Right ventricle myocardium superior (tissue), 1 donor: ENCODE results near the gene PBX3. TPM values are rescaled to one million over a fixed set of nuclear protein-coding genes. Genes with fewer than 3 reads are reported as not detected.

Experiments
- ATAC-seq: fragments of 200-7000 bp; cut with Tn5 transposase; one replicate; pipeline ENCODE4 v1.9.1; 2020; ENCODE audit warnings: mild to moderate bottlenecking; ENCODE audit not compliant: poor library complexity
- DNase-seq: peaks from one replicate; pipeline ENCODE4 v3.0.0-alpha.2; 2020
- intact Hi-C: fragments of 100-400 bp; cut with DNase I; formaldehyde crosslinking; loops from one replicate; pipeline ENCODE4 v1.11.2; 2022
- total RNA-seq: library from RNA; stranded (reverse); fragmentation: NEBNext Ultra II Directional; extraction: Animal tissue kit (Norgen Biotek cat#: 25700); gene quantifications from one replicate; pipeline ENCODE4 v1.2.1, GENCODE V29; 2021
- donor health status: DM: no; HTN: yes; CAD: no; lungs with severe emphysema.

The PBX3 gene
- total RNA-seq, 1 donor from 2014 or later = 54.1 TPM

DNA sequence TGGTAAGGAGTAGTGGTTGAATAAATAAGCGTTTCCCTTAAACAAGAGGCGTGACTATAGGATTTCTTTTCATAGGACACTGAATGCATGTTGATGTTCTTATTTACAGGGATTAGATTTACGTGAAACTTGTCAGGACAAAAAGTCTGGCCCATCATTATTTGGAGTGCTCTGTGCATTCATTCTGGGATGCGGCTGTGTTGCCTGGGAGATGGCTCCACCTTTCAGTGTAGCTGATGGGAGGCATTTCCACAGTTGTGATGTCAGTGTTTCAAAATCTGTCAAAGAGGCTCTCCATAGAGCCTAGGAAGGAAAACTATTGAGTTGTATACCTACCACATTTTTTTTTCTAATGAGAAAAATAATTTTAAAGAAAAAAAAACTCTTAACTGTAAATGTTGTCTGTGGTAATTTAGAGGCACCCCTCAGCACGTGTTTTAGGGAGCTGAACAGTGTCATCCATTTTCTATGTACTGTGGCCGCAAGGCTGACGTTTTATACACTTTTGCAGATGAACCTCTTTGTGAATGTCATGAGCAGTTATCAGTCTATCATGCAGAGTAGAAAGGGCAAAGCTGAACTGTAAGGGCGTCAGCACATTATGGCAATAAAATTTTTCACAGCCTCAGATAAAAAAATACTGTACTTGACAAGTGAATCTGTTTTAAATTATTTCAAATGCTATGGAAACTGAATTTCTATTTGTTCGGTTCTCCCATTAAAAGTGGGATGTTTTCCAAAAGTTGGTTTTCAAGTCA lies 202.7 kb downstream of the PBX3 start:
- DNase-seq = no peak
- ATAC-seq = no peak
- intact Hi-C loops = no loop called here

DNA sequence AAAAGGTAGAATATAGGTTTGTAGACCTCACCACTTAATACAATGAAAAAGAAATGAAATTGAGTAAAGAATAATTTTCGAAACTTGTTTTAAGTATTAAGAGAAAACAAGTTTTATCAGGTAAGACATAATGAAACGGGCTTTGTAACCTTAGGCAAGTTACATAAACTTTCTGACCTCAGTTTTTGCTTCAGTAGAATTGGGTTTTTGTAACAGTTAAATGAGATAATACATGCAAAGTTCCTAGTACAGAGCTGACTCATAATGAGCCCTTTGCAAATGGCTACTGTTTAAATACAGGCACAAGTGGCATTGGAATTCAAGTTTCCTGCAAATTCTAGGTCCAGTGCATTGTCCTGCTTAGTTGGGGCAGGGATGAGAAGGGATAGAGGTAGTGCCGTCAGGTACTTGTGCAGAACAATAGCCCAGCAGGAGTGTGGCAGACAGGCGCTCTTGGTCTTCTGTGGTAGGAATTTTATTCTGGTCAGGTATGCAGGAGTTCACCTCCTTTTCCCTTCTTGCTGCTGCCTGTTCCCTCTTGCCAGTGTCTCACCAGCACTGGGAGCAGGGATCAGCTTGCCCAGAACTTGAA lies 203.8 kb downstream of the PBX3 start:
- intact Hi-C loops = no loop called here
- DNase-seq = no peak
- ATAC-seq = no peak

DNA sequence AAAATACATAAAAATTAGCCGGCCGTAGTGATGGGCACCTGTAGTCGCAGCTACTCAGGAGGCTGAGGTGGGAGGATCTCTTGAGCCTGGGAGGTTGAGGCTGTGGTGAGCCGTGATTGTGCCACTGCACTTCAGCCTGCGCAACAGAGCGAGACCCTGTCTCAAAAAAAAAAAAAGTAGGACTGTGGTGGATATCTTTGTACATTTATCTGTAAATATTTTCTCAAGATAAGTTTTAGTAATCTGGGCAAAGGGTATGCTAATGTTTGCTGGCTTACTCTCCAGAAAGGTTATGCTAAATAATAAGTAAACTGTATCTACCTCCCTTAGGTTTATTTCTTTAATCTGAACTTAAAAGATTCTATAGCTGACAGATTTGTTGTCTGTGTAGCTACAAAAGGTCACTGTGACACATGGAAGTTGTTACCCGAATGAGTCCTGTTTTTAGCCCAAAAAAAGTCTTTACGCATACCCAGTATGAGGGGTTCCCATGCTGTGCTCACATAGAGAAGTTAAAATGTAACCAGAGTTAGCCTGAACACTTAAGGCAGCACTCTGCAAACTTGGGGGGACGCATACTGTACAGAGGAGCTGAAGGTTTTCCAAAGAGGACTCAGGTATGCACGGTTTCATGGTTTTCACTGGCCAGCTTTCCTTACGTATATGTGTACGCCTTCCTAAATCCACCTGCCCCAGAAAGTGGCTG lies 206.3 kb downstream of the PBX3 start:
- ATAC-seq (no peak), DNase-seq (no peak)
- intact Hi-C loops = no loop called here

DNA sequence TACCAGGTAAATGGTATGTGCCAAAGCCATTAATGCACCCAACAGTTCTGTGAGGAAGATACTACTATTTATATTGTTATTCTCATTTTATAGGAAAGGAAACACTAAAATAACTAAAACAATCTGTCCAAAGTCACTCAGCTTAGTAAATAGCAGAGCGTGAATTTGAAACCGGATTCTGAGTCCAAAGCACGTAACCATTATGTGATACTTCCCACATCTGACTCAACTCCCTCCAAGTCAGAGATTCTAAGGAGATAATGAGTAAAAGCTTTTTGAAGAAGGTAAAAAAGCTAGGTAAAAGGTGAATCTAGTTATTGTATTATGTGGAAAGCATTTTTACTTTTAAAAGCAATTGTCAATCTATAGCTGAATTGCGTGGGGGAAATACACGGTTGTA lies 208.9 kb downstream of the PBX3 start:
- intact Hi-C loops = no loop called here
- ATAC-seq = no peak
- DNase-seq = no peak

DNA sequence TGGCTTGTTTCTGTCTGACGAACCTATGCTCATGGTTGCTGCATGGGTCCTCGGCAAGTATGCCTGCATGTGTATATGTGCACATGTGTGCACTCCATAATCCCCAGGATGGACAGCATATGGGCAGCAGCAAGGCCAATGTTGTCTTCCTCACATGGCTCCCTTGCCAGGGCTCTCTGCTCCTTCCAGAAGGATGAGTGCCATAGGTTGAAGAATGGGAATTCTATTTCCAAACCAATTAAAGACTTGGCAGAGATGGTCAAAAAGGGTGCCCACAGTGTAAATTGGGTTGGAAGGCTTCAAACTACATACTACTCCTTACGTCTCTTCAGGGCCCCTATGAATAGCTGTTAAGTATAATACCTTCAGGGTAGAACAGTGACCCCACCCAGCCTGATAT lies 212.1 kb downstream of the PBX3 start:
- intact Hi-C loops = no loop called here
- no peak for DNase-seq
- ATAC-seq = no peak

DNA sequence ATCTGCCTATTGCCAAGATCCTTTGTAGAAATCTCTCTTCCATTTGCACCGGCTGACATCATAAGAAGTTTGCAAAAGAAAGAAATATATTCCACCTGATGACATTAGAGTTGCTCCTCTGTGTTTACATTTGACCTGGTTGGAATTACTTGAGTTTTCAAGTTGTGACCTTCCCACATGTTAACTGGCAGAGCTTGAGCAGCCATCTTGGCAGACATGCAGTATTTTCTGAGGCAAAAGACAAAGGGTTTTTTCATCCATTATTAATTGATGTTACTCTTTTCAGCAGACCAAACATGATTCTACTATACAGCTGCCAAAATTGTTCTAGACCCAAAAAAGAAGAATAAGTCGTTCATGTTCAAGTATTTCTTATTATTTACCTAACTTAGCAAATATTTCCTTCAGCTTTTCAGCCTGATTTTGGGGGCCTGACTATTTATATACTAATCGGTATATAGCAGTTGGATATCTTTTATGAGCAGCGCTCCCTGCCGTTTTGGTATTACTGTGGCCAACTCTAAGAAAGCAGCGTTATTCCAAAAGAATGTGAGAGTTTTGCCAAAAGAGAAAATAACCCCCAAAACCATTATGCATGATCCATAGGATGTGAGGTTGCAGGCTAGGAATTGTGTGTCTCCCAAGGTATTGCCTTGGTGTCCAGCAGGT lies 212.9 kb downstream of the PBX3 start:
- intact Hi-C loops = no loop called here
- DNase-seq (no peak), ATAC-seq (no peak)

DNA sequence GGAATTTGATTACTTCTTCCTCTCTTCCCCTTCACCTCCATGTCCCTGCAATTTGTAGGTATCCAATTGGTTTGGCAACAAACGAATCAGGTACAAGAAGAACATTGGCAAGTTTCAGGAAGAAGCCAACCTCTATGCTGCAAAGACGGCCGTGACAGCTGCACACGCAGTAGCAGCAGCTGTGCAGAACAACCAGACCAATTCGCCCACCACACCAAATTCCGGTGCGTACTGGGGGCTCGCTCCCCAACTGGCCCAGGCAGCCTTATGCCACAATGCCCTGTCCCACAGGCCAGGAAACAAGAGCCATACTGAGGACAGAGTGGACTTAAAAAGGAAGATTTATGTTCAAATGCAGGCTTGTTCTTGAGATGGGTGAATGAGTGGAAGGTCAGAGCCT lies 213.5 kb downstream of the PBX3 start:
- intact Hi-C loops = no loop called here
- no peak for DNase-seq
- no peak for ATAC-seq

DNA sequence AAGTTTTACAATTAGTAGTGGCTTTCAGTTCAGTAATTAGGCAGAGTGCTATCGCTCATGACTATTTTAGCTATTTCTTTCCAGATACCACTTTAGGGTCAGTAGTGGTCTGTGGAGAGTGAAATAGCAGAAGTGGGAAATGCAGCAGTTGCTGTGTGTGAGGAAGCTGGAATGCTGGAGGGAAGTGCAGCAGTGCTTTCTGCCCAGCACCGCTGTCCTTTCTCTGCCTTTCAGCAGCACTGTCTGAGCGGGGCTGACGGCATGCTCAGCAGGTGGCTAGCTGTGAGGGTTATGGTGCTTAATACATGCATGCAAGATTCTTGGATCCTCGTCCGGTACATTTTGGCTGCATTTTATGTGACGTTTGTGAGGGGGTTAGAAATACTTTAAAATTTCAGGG lies 213.9 kb downstream of the PBX3 start:
- no peak for ATAC-seq

DNA sequence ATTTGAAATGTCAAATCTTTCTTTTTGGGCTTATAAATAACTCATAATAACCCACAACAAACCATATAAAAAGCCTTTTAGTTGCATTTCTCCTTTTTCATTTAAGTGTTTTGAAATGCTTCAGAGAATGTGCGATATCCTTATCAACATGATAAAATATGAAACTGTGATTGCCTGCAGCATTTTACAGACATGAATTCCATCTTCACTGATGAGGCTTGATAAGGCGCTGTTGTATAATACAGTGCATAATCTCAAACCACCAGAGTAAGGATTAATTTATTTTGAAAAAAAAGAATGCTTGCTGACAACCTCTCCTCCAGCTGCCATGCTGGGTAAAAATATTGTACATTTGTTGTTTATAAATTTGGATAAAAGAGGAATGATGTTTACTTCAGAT lies 216.8 kb downstream of the PBX3 start:
- intact Hi-C loops = no loop called here
- ATAC-seq = no peak
- no peak for DNase-seq

More for the DNA sequence above, 213.9 kb downstream of the PBX3 start:
- DNase-seq = no peak
- intact Hi-C loops = no loop called here

DNA sequence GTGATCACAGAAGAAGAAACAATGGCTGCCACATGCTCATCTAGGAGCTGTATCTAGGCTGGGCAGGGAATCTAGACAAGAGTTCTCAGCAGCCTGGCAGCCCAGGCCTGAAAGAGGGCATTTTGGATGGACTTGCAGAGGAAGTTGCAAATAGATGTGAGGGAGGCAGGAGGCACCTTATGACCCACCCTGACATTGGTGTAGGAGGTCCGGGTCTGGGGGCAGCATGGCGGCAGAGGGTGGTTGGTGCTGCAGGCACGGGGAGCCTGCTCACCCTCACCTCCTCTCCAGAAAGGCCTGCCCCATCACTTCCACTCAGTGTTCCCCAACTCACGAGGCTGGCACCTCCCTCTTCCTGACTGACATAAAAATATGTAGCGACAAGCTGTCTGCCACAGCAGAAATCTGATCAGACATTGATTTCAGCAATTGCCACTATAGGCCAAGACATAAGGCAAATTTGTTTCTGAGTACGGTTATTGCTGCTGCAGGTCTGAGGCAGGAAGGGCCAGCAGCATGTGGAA lies 217.6 kb downstream of the PBX3 start:
- DNase-seq = no peak
- intact Hi-C loops = no loop called here
- no peak for ATAC-seq

DNA sequence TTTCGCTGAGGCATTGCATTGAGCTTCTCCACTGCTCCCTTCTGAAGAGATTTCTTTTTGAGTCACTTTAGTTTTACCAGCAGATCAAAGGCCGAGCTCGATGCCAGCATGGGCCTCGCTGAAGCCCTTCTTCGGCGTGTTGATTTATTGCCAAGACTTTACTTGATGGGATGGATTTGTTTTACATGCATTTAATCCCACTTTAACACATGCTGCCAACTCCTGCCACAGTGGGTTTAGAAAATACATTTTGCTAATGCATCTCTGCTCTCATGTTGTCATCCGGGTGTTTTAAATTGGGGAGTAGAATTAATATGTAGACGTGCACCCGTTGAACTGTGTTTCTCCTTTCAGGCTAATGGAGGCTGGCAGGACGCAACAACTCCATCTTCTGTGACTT lies 218.3 kb downstream of the PBX3 start:
- ATAC-seq = no peak
- intact Hi-C loops = no loop called here

DNA sequence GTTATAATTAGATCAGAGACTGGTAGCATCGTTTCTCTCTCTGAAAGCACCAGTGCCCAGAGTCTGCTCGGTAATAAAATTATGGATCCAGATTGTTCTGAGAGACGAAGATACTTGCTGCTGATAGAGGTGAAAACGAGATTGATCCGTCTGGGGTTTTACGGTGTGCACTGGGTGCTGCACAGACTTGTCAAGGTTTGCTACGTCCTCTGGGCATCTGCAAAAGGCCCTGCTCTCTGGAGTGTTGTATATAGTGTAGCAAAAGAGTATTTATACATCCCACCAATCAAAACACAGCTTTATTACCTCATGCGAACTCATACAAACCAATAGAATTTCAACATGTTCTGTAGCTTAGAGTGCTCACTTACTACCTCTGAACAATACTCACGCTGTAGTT lies 219.3 kb downstream of the PBX3 start:
- DNase-seq = no peak
- ATAC-seq = no peak
- intact Hi-C loops = no loop called here

More for the DNA sequence above, 218.3 kb downstream of the PBX3 start:
- no peak for DNase-seq

DNA sequence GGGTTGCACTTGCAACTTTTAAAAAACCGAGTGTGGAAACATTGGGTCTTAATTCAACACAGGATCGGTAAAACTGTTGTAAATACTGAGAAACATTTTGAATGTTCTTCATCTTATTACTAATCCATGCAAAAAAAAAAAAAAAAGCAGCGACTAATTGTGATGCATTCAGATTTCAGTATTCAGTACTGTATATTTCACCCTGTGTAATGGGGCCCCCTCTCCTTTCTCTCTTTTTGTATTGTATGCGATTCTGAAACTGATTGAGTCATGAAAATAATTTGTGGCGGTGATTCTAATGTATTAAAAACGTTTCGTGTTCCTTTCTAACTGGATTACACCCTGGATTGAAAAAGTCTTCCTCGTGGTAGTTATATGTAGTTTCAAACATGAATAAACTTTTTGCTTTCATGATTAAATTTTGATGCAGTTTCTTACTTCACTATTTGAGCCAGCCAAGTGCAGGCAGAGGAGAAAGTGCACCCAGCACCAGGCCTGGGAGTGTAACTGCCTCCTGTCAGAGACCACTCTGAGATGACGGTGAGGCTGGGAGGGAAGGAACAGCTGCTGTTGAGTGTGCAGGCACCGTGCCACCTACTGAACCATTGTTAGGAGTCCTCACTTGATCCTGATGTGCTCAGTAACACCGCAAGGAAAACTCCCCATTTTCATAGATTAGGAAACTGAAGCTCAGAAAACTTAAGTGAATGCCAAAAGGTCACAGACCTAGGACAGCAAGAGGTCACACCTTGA lies 220.0 kb downstream of the PBX3 start:
- no peak for ATAC-seq
- intact Hi-C loops = no loop called here
- DNase-seq = no peak

DNA sequence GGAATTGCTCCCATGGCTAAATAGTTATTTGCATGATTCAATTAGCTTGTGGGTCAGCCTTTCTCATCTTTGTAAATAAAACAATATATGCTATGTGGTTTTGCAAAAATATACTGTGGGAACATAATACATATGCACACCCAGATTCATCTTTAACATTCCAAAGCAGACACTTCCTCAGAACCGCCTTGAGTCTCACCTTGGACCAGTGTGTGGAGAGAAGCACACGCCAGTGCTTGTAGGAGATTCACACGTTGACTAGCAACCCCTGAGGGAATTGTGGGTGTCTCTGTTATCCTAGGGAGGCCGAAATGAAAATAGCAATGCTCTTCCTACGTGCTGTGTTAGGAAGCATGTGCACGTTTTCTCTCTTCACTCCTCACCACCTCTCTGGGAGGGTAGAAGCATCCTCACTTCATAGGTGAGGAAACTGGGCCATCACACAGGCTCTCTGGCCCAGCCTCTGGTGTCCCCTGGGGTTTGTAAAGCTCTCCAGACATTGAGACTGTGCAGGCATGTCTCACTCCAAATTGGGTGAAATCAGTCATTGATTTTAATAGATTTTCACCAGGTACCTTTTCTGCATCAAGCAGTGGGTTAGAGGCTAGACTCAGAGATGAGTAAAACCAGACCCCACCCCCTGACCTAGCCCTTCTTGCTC lies 221.7 kb downstream of the PBX3 start:
- intact Hi-C loops = no loop called here
- ATAC-seq (no peak), DNase-seq (no peak)

DNA sequence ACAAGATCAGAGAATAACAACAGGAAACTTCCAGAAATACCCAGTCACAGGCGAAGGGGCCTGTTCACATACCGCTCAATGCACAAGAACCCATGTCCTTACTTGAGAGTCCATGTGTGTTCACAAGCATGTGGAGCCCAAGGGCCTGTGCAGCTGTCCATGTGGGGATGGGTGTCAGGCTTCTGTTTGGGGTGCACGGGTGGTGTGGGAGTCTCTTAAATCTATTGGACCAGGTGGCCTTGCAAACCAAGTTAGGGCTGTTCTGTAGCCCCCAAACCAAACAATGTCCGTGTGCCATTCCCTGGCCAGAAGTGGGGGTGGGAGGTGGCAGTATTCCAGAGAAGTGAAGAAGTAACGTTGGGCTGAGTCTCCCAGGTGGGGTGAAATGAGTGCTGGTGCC lies 222.3 kb downstream of the PBX3 start:
- ATAC-seq = no peak
- no peak for DNase-seq
- intact Hi-C loops = no loop called here

DNA sequence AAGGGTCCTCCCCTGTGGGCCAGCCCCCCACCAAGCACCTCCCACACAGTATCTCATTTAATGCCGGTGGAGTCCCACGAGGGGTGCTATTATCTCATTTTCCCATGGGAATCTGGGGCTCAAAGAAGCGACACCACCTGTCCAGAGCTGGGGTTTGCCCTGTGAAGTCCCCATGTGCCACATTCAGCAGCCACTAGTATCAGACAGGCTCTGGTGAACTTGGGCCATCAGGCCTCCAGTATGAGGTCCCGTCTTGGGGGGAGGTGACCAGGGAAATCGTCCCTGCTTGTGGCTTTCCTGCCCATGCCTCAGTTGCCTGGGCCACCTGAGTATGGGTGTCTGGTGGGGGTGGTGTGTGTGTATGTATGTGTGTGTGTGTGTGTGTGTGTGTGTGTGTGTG lies 222.7 kb downstream of the PBX3 start:
- ATAC-seq (no peak), DNase-seq (no peak)
- intact Hi-C loops = no loop called here

DNA sequence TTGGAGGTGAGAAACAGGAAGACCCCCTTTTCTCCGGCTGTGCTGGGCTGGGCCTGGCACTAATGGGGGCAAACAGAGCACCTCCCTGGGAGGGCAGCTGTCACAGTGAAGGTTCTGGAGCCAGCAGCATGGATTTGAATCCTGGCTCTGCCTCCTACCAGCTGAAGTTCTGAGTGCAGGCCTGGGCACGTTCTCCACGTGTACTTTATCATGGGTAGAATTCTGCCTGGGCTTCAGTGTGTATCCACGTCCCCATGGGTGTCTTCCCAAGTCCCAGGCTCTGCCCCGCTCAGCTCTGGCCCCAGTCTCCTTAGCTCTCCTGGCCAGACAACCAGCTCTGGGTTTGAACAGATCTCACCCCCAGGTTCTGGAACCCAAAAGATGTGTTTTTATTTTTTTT lies 223.2 kb downstream of the PBX3 start:
- ATAC-seq (no peak), DNase-seq (no peak)
- intact Hi-C loops = no loop called here

DNA sequence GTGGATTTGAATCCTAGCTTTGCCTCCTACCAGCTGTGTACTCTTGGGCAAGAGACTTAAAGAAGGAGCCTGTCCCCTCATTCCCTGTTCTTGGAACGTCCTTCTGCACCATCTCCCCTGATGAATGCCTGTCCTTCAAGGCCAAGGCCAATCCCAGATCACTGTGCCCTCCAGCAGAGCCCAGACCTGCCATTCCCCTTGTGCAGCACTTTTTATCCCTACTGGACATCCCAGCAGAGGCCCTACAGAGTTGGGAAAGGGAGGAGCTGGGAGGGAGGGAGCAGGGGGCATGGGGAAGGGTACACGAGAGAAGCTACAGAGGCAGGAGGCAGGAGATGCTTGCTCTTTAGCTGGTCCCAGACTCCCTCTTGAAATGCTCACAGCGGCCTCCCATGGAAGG lies 223.9 kb downstream of the PBX3 start:
- intact Hi-C loops = no loop called here
- DNase-seq (no peak), ATAC-seq (no peak)
